Rectal smooth muscle tissue (tissue), 1 donor: Measurements from ENCODE around the gene DGCR8.

ENCODE experiments used
- H3K27ac ChIP-seq: one replicate; pipeline ENCODE4 v1.7.0; 2013; ENCODE audit warnings: low read depth, low read length, inconsistent platforms
- H3K27me3 ChIP-seq: one replicate; pipeline ENCODE4 v1.7.0; 2013; ENCODE audit warnings: low read length; ENCODE audit not compliant: control insufficient read depth, insufficient read depth
- H3K36me3 ChIP-seq: one replicate; pipeline ENCODE4 v1.7.0; 2013; ENCODE audit warnings: low read length; ENCODE audit not compliant: control insufficient read depth, insufficient read depth
- H3K4me1 ChIP-seq: one replicate; pipeline ENCODE4 v1.7.0; 2013; ENCODE audit warnings: low read length; ENCODE audit not compliant: control insufficient read depth, insufficient read depth
- H3K4me3 ChIP-seq: one replicate; pipeline ENCODE4 v1.7.0; 2013; ENCODE audit warnings: low read length
- H3K9ac ChIP-seq: one replicate; pipeline ENCODE4 v1.7.0; 2013; ENCODE audit warnings: low read length

Gene DGCR8

GRCh38 chr22:20091690-20092476, 11.8 kb downstream of the DGCR8 start:
- Histone ChIP-seq H3K27me3 (no peaks in the 10 kb centered on the region), H3K4me3 (no peak overlapping the region), H3K36me3 (peaks cover 73% of the 10 kb centered on the region), H3K4me1 (no peaks in the 10 kb centered on the region), H3K9ac (no peak overlapping the region), H3K27ac (no peak overlapping the region)

- H3K36me3 ChIP-seq = peaks cover 67% of the 10 kb centered on the region
- no peaks in the 10 kb centered on the region for H3K27me3 ChIP-seq
- no peak overlapping the region for H3K4me3 ChIP-seq
- no peaks in the 10 kb centered on the region for H3K4me1 ChIP-seq
- H3K9ac ChIP-seq = no peak overlapping the region
- no peak overlapping the region for H3K27ac ChIP-seq
Measured at GRCh38 chr22:20092477-20092854, 12.4 kb downstream of the DGCR8 start.

- Histone ChIP-seq H3K4me1 (no peaks in the 10 kb centered on the region), H3K27me3 (no peaks in the 10 kb centered on the region), H3K9ac (no peak overlapping the region), H3K4me3 (no peak overlapping the region), H3K27ac (no peak overlapping the region), H3K36me3 (peaks cover 60% of the 10 kb centered on the region)
Measured at GRCh38 chr22:20093418-20094196, 13.6 kb downstream of the DGCR8 start.

- Histone ChIP-seq H3K9ac (no peak overlapping the region), H3K36me3 (peaks cover 57% of the 10 kb centered on the region), H3K27ac (no peak overlapping the region)
Measured at GRCh38 chr22:20094197-20094807, 14.3 kb downstream of the DGCR8 start.

GRCh38 chr22:20095521-20095920, 15.5 kb downstream of the DGCR8 start:
- Histone ChIP-seq H3K27ac (no peak overlapping the region), H3K36me3 (peaks cover 45% of the 10 kb centered on the region)

More at GRCh38 chr22:20094197-20094807, 14.3 kb downstream of the DGCR8 start:
- Histone ChIP-seq H3K27me3 (no peaks in the 10 kb centered on the region), H3K4me3 (no peak overlapping the region), H3K4me1 (no peaks in the 10 kb centered on the region)

GRCh38 chr22:20096574-20097420, 16.8 kb downstream of the DGCR8 start:
- H3K36me3 ChIP-seq = peaks cover 32% of the 10 kb centered on the region
- H3K27me3 ChIP-seq = no peaks in the 10 kb centered on the region
- no peak overlapping the region for H3K27ac ChIP-seq
- H3K9ac ChIP-seq = no peak overlapping the region
- H3K4me1 ChIP-seq = no peaks in the 10 kb centered on the region
- H3K4me3 ChIP-seq = no peak overlapping the region

More at GRCh38 chr22:20095521-20095920, 15.5 kb downstream of the DGCR8 start:
- Histone ChIP-seq H3K4me3 (no peak overlapping the region), H3K27me3 (no peaks in the 10 kb centered on the region), H3K9ac (no peak overlapping the region), H3K4me1 (no peaks in the 10 kb centered on the region)

GRCh38 chr22:20099099-20099711, 19.2 kb downstream of the DGCR8 start:
- H3K4me3 ChIP-seq = no peak overlapping the region
- peaks cover 26% of the 10 kb centered on the region for H3K36me3 ChIP-seq
- H3K27ac ChIP-seq = no peak overlapping the region
- H3K9ac ChIP-seq = no peak overlapping the region
- H3K4me1 ChIP-seq = no peaks in the 10 kb centered on the region
- no peaks in the 10 kb centered on the region for H3K27me3 ChIP-seq

- H3K4me3 ChIP-seq = no peak overlapping the region
- no peaks in the 10 kb centered on the region for H3K4me1 ChIP-seq
- H3K27me3 ChIP-seq = no peaks in the 10 kb centered on the region
- no peak overlapping the region for H3K27ac ChIP-seq
- no peak overlapping the region for H3K9ac ChIP-seq
- H3K36me3 ChIP-seq = peaks cover 32% of the 10 kb centered on the region
Measured at GRCh38 chr22:20101638-20102037, 21.6 kb downstream of the DGCR8 start.

- H3K9ac ChIP-seq = no peak overlapping the region
- no peaks in the 10 kb centered on the region for H3K4me1 ChIP-seq
- H3K27ac ChIP-seq = no peak overlapping the region
- no peak overlapping the region for H3K4me3 ChIP-seq
- H3K27me3 ChIP-seq = no peaks in the 10 kb centered on the region
- peaks cover 39% of the 10 kb centered on the region for H3K36me3 ChIP-seq
Measured at GRCh38 chr22:20102203-20102780, 22.3 kb downstream of the DGCR8 start.

GRCh38 chr22:20105456-20106204, 25.6 kb downstream of the DGCR8 start:
- Histone ChIP-seq H3K9ac (no peak overlapping the region), H3K4me3 (no peak overlapping the region), H3K27me3 (no peaks in the 10 kb centered on the region), H3K36me3 (peaks cover 58% of the 10 kb centered on the region), H3K4me1 (no peaks in the 10 kb centered on the region), H3K27ac (no peak overlapping the region)
